Mesenteric fat pad (tissue), 1 donor: ENCODE measurements around the gene RAPGEF4. TPM values are rescaled to one million over a fixed set of nuclear protein-coding genes. Genes with fewer than 3 reads are reported as not detected.

Source experiments
- DNase-seq: peaks from one replicate; pipeline ENCODE4 v3.0.0-alpha.2; 2020; ENCODE audit warnings: low spot score
- total RNA-seq: library from RNA; stranded (reverse); fragmentation: NEBNext Ultra II Directional; extraction: Animal tissue kit (Norgen Biotek cat#: 25700); gene quantifications from one replicate; pipeline ENCODE4 v1.2.1, GENCODE V29; 2021
- donor health status: DM: yes; HTN: yes; CAD: no.

Gene RAPGEF4
- total RNA-seq, 1 donor from 2014 or later: 10.4 TPM

GRCh38 chr2:172930871-172931255, 195.2 kb downstream of the RAPGEF4 start:
- DNase-seq: no peak

GRCh38 chr2:172931256-172931894, 195.7 kb downstream of the RAPGEF4 start:
- no peak for DNase-seq

- no peak for DNase-seq
Observed at GRCh38 chr2:172931918-172932520, 196.4 kb downstream of the RAPGEF4 start.

- no peak for DNase-seq
Observed at GRCh38 chr2:172937884-172938712, 202.5 kb downstream of the RAPGEF4 start.

- no peak for DNase-seq
Observed at GRCh38 chr2:172938713-172939375, 203.2 kb downstream of the RAPGEF4 start.

GRCh38 chr2:172943539-172943938, 207.9 kb downstream of the RAPGEF4 start:
- DNase-seq: no peak

GRCh38 chr2:172944022-172944793, 208.6 kb downstream of the RAPGEF4 start:
- no peak for DNase-seq

GRCh38 chr2:172944794-172945509, 209.3 kb downstream of the RAPGEF4 start:
- no peak for DNase-seq

- no peak for DNase-seq
Observed at GRCh38 chr2:172945510-172945850, 209.8 kb downstream of the RAPGEF4 start.

- DNase-seq: no peak
Observed at GRCh38 chr2:172947461-172948153, 212.0 kb downstream of the RAPGEF4 start.

GRCh38 chr2:172949522-172949921, 213.9 kb downstream of the RAPGEF4 start:
- DNase-seq: no peak

- DNase-seq: no peak
Observed at GRCh38 chr2:172950565-172950964, 214.9 kb downstream of the RAPGEF4 start.

- DNase-seq: no peak
Observed at GRCh38 chr2:172951554-172951953, 215.9 kb downstream of the RAPGEF4 start.

GRCh38 chr2:172953411-172953810, 217.8 kb downstream of the RAPGEF4 start:
- no peak for DNase-seq

- no peak for DNase-seq
Observed at GRCh38 chr2:172953970-172954852, 218.6 kb downstream of the RAPGEF4 start.

- no peak for DNase-seq
Observed at GRCh38 chr2:172955587-172955986, 219.9 kb downstream of the RAPGEF4 start.

GRCh38 chr2:172957734-172958133, 222.1 kb downstream of the RAPGEF4 start:
- DNase-seq: no peak

- DNase-seq: no peak
Observed at GRCh38 chr2:172962082-172962481, 226.4 kb downstream of the RAPGEF4 start.

GRCh38 chr2:172962824-172963223, 227.2 kb downstream of the RAPGEF4 start:
- no peak for DNase-seq
